Pulmonary artery endothelial cell (primary cell): Measurements from ENCODE around the gene CPLX1. TPM values are rescaled to one million over a fixed set of nuclear protein-coding genes. Genes with fewer than 3 reads are reported as not detected.

Experiments
- DNase-seq: peaks from one replicate; pipeline ENCODE4 v3.0.0-alpha.2; 2011; ENCODE audit warnings: low read depth, low spot score
- total RNA-seq: library from RNA; depleted of rRNA; stranded (reverse); fragments of >200 nt; gene quantifications from 2 replicates; pipeline ENCODE4 v1.2.3, GENCODE V29; 2014

CPLX1 gene
- total RNA-seq, 1 donor from 2014 or later = 0.13 TPM

- DNase-seq = no peak
These were observed 30.4 kb upstream of the CPLX1 start for GRCh38 chr4:856225-856901.

GRCh38 chr4:855880-856224, 29.9 kb upstream of the CPLX1 start:
- DNase-seq = no peak

GRCh38 chr4:854356-854755, 28.4 kb upstream of the CPLX1 start:
- no peak for DNase-seq

GRCh38 chr4:853416-853781, 27.5 kb upstream of the CPLX1 start:
- DNase-seq = no peak

- DNase-seq = no peak
These were observed 25.9 kb upstream of the CPLX1 start for GRCh38 chr4:851701-852430.

GRCh38 chr4:850323-850945, 24.5 kb upstream of the CPLX1 start:
- no peak for DNase-seq

- no peak for DNase-seq
These were observed 23.7 kb upstream of the CPLX1 start for GRCh38 chr4:849478-850175.

- no peak for DNase-seq
These were observed 23.0 kb upstream of the CPLX1 start for GRCh38 chr4:848803-849477.

- DNase-seq = no peak
These were observed 22.4 kb upstream of the CPLX1 start for GRCh38 chr4:848307-848691.

- DNase-seq = no peak
These were observed 19.9 kb upstream of the CPLX1 start for GRCh38 chr4:845836-846251.

GRCh38 chr4:845233-845835, 19.4 kb upstream of the CPLX1 start:
- no peak for DNase-seq

GRCh38 chr4:844752-845232, 18.9 kb upstream of the CPLX1 start:
- DNase-seq = no peak

GRCh38 chr4:839675-840443, 13.9 kb upstream of the CPLX1 start:
- no peak for DNase-seq

GRCh38 chr4:837772-838171, 11.8 kb upstream of the CPLX1 start:
- DNase-seq = no peak

- no peak for DNase-seq
These were observed 10.9 kb upstream of the CPLX1 start for GRCh38 chr4:836750-837301.

- no peak for DNase-seq
These were observed 10.1 kb upstream of the CPLX1 start for GRCh38 chr4:836003-836511.

GRCh38 chr4:835148-836002, 9.4 kb upstream of the CPLX1 start:
- no peak for DNase-seq

- no peak for DNase-seq
These were observed 8.6 kb upstream of the CPLX1 start for GRCh38 chr4:834368-835147.
